HS-5 (cell line): ENCODE data around the gene CDKN1A.

Source experiments
- DNase-seq: peaks from one replicate; pipeline ENCODE4 v3.0.0-alpha.2; 2012; ENCODE audit warnings: low read depth

Gene CDKN1A

DNA sequence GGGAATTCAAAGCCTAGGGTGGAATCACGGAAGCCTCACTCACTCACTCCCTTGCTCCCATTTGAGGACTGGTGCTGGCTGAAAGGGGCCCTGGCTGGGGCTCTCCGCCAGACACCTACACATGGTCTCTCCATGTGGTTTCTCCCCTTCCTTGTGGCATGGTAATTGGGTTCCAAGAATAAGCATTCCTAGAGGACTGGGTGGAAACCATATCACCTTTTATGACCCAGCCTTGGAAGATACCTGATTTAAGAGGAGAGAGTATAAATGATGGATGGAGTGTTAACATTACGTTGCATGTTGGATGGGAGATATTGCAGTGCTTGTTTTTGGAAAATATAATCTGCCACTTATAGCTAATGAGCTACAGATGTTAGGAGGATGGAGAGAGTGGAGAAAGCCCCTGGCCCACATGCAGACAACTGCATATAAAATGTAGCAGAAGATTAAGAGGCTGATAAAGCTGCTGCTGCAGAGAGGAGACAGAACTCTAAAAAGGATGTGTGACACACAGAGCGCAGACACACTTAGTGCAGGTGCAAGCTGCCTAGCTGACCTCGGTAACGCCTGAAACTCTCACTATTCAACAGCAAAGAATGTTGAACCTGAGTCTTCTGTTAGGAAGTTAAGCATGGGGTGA is 23.3 kb upstream of the CDKN1A start:
- DNase-seq: no peak

- DNase-seq: no peak
Measured at GRCh38 chr6:36656441-36656840, 22.1 kb upstream of the CDKN1A start.

DNA sequence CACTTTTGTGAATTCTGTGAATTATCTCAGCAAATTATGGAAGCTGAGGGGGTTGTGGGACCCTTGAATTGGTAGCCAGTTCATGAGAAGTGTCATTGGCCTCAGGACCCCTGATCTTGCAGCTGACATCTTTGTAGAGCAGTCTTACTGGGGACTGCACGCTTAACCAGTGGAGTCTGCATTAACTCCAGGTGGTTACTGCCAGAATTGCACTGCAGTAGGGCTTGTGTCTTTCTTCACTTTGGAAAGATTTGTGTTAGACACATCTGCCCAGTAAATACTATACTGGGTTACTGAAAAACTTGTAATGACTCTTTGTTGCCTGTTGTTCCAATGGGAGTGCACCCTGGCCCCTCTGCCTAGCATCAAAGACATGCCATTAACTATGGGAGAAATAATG is 21.2 kb upstream of the CDKN1A start:
- DNase-seq: no peak

DNA sequence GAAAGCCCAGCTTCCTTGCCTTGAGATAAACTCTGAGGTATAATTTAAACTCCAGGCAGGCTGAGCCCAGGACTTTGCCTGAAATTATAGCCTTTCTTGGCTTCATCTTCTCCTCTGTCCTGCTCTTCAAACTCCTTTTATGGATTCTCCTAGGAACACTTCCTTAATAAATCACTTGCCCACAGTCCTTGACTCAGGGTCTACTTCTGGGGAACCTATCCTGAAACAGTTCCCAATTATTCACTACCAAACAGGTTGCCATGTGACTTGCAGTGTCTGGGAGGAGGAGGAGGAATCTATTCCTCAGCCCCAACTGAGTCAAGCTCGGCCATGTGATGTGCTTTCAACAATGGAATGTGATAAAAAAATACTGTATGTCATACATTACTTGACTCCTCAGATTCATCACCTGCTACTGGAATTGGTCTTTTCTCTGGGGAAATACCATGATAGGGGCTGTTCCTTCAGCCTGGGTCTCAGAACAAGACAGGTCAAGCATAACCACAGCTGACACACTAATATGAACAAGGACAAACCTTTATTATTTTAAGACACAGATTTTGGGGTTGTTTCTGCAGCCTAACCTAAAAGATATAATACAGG is 20.5 kb upstream of the CDKN1A start:
- DNase-seq: no peak

DNA sequence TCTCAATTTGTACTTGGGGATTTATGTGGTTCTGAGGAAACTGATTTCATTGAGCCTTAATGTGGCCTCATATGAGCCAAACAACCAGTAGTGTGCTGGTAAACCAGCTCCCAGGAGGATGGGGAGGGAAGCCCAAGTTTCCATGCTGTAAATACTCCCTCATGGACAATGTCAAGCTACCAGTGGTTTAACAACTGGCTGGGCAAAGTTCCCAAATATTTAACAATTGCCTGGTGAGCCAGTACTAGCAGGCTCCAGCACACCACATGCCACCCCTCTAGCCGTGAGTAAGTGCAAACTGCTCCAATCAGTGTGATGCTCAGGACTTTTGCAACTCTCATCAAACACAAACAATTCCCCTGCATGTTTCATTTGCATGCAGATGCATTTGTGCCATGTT is 19.2 kb upstream of the CDKN1A start:
- no peak for DNase-seq

DNA sequence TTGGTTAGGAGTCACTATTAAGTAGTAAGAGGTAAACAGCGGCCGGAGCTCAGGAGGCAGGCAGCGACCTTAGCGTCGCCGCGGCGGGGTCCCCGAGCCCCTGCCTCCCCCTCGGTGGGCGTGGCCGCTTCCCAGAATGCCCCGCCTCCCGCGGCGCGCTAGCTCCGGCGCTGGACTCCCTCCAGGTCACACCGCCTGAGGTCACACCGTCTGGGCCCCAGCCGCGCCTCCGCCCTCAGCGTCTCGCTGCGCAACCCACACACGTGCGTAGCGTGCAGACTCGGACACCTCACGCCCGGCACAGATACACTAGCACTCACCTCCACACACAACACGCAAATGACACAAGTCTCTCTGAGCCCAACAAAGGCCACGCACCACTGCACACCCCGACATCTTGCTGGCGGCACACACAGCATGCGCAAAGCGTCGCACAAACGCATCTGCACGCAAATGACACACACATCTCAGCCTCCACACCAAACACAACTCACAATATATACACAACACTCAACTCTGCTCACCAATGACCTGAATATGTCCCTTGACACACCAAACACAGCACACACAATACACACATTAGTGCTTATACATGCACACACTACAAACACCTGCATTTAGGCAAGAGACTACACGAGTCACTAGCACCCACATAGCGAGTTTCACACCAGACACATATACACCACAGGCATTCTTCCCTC is 17.6 kb upstream of the CDKN1A start:
- no peak for DNase-seq

GRCh38 chr6:36662380-36662779 is 16.1 kb upstream of the CDKN1A start:
- DNase-seq: no peak

DNA sequence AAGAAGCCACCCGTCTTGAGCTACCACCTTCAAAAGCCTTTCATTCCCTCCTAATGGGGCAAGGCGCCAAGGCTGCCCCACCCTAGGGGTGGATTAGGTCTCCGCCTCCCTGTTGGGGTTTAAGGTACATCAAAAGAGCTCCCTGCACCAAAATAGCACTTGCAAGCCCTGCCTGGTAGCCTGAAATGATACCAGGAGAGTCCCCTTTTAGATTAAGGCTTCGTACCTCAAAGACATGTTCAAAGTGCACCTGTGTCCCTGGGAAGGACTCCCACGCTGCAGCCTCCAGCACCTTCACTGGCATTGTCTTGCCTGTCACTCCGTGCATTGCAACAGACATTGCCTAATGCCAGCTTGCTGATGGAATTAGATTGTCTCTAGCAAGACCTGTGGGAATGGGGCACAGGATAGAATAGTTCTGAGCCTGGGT is 15.7 kb upstream of the CDKN1A start:
- DNase-seq: no peak

GRCh38 chr6:36663504-36664446 is 14.7 kb upstream of the CDKN1A start:
- DNase-seq: no peak

DNA sequence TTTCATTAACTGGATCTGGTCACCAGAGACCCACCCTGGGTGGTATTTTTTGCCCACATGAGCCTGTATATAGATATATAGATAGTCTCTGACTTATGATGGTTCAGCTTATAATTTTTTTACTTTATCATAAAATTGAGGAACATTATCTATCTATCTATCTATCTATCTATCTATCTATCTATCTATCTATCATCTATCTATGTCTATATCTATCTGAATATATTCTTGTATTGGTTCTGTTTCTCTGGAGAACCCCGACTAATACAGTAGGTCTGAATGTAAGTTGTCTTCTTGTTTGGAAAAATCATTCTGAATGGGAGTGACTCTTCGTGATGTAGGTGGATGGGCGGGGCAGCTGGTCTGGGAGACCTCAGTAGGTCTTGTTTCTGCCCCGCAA is 13.3 kb upstream of the CDKN1A start:
- no peak for DNase-seq

DNA sequence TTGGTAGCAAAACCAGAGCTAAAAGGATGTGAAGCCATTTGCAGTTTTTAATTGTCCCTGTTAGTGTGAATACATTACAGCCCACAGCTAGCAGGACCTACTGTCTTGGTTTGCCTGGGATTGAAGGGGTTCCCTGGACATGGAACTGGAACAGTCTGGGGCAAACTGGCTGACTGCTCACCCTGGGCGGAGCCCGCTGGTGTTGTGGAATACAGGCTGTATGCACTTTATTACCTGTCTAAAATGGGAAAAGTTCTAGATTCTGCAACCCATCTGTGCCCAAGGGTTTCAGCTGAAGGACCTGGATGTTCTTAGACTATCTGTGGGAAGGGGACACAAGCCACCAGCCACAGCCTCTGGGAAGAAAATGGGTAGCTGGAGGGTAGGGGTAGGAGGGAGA is 12.2 kb upstream of the CDKN1A start:
- no peak for DNase-seq

GRCh38 chr6:36666826-36667591 is 11.5 kb upstream of the CDKN1A start:
- DNase-seq: no peak

DNA sequence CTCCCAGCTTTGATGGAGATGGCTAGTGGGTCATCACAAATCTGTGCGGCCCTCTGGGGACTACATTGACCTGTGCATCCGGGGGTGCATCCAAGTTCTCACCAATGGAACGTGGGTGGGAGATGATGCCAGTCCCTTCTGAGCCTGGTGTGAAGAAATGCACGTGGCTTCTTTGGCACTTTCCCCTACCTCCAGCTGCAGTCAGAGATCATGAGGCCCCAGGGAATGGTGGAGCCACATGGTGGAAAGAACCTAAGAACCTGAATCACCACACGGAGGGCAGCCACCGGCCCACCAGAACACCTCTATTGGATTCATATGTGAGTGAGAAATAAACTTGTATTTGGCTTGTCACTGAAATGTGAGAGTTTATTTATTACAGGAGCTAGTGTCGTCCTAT is 9.9 kb upstream of the CDKN1A start:
- no peak for DNase-seq

GRCh38 chr6:36669002-36669401 is 9.5 kb upstream of the CDKN1A start:
- no peak for DNase-seq

GRCh38 chr6:36670271-36670670 is 8.2 kb upstream of the CDKN1A start:
- no peak for DNase-seq

DNA sequence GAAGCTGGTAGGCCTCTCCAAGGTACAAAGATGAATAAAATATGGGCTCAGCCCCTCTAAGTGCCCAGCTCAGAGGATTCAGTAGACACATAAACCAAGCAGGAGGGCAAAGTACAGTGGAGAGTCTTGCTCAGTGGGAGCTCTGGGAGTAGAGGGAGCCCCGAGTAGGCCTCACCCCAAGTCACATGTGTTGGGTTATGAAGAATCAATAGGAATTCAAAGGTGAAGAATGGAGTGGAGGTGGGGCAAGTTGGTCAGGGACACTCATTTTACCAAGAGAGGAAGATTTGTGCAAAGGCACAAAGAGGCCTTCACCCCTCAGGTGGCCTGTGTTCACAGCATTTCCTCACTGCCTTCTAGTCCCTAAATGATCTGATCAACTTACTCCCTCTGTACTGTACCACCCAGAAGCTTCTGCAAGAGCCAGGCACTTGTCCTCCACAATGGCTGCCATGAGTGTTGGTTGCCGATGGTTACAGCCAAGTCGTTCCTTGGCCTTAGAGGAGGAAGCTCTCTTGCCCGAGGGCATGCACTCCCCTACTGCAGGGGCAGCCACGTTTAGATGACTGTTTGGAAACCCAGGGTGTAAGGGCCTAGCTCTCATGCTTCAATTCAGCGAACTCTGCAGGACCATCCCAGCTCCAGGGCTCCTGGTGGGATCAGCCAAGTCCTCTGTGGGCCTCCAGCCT is 6.7 kb upstream of the CDKN1A start:
- DNase-seq: no peak

- DNase-seq: no peak
Measured at GRCh38 chr6:36673882-36674281, 4.6 kb upstream of the CDKN1A start.

- DNase-seq: no peak
Measured at GRCh38 chr6:36674942-36675341, 3.6 kb upstream of the CDKN1A start.

DNA sequence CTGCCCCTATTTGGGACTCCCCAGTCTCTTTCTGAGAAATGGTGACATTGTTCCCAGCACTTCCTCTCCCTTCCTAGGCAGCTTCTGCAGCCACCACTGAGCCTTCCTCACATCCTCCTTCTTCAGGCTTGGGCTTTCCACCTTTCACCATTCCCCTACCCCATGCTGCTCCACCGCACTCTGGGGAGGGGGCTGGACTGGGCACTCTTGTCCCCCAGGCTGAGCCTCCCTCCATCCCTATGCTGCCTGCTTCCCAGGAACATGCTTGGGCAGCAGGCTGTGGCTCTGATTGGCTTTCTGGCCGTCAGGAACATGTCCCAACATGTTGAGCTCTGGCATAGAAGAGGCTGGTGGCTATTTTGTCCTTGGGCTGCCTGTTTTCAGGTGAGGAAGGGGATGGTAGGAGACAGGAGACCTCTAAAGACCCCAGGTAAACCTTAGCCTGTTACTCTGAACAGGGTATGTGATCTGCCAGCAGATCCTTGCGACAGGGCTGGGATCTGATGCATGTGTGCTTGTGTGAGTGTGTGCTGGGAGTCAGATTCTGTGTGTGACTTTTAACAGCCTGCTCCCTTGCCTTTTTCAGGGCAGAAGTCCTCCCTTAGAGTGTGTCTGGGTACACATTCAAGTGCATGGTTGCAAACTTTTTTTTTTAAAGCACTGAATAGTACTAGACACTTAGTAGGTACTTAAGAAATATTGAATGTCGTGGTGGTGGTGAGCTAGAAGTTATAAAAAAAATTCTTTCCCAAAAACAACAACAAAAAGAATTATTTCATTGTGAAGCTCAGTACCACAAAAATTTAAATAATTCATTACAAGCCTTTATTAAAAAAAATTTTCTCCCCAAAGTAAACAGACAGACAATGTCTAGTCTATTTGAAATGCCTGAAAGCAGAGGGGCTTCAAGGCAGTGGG is 2.1 kb upstream of the CDKN1A start:
- no peak for DNase-seq
